H9 (cell line): ENCODE data around the gene ABR. TPM values are rescaled to one million over a fixed set of nuclear protein-coding genes. Genes with fewer than 3 reads are reported as not detected.
A peak's percentile ranks its signal among the peaks of the same experiment; 100 is the strongest.

Source experiments
- DNase-seq: peaks from one replicate; pipeline ENCODE4 v3.0.0-alpha.2; 2017
- H2AFZ ChIP-seq: one replicate; pipeline ENCODE4 v1.6.1; 2013; ENCODE audit warnings: mild to moderate bottlenecking, low read length, control low read depth, moderate library complexity
- H2AK5ac ChIP-seq: 2 replicates; pipeline ENCODE4 v1.6.1; 2013; ENCODE audit warnings: low read length, control low read depth, mixed read lengths; ENCODE audit not compliant: insufficient read length
- H2BK120ac ChIP-seq: one replicate; pipeline ENCODE4 v1.6.1; 2013; ENCODE audit warnings: low read depth, mild to moderate bottlenecking, low read length, control low read depth, inconsistent platforms; ENCODE audit not compliant: poor library complexity, severe bottlenecking
- H2BK12ac ChIP-seq: 2 replicates; pipeline ENCODE4 v1.6.1; 2013; ENCODE audit warnings: low read length, control low read depth, mixed read lengths, low read depth; ENCODE audit not compliant: insufficient read length
- H2BK15ac ChIP-seq: 2 replicates; pipeline ENCODE4 v1.6.1; 2013; ENCODE audit warnings: low read depth, low read length, control low read depth
- H2BK20ac ChIP-seq: one replicate; pipeline ENCODE4 v1.6.1; 2013; ENCODE audit warnings: low read depth, mild to moderate bottlenecking, low read length, control low read depth, inconsistent platforms; ENCODE audit not compliant: poor library complexity, severe bottlenecking
- H2BK5ac ChIP-seq: 2 replicates; pipeline ENCODE4 v1.6.1; 2013; ENCODE audit warnings: low read length, control low read depth, mixed read lengths; ENCODE audit not compliant: insufficient read length
- H3K14ac ChIP-seq: 2 replicates; pipeline ENCODE4 v1.6.1; 2013; ENCODE audit warnings: low read length, control low read depth; ENCODE audit not compliant: insufficient read depth
- H3K18ac ChIP-seq: 2 replicates; pipeline ENCODE4 v1.6.1; 2013; ENCODE audit warnings: low read depth, mild to moderate bottlenecking, mixed read lengths, low read length, control low read depth; ENCODE audit not compliant: insufficient read length
- H3K23ac ChIP-seq: 2 replicates; pipeline ENCODE4 v1.6.1; 2013; ENCODE audit warnings: low read length, control low read depth, mixed read lengths, low read depth; ENCODE audit not compliant: insufficient read length
- H3K23me2 ChIP-seq: 2 replicates; pipeline ENCODE4 v1.6.1; 2013; ENCODE audit warnings: low read depth, mild to moderate bottlenecking, mixed read lengths, low read length, control low read depth; ENCODE audit not compliant: insufficient read length, poor library complexity, severe bottlenecking
- H3K27ac ChIP-seq: 2 replicates; pipeline ENCODE4 v1.5.1; 2013; ENCODE audit warnings: low read length, control low read depth, mixed read lengths, low read depth; ENCODE audit not compliant: insufficient read length
- H3K27me3 ChIP-seq: 2 replicates; pipeline ENCODE4 v1.6.1; 2013; ENCODE audit warnings: low read length, control low read depth, inconsistent platforms; ENCODE audit not compliant: insufficient read depth
- H3K4ac ChIP-seq: 2 replicates; pipeline ENCODE4 v1.6.1; 2013; ENCODE audit warnings: low read depth, mild to moderate bottlenecking, control low read depth, inconsistent platforms, low read length, moderate library complexity
- H3K4me1 ChIP-seq: 2 replicates; pipeline ENCODE4 v1.6.1; 2013; ENCODE audit warnings: low read length, control low read depth, inconsistent platforms; ENCODE audit not compliant: insufficient read depth
- H3K4me2 ChIP-seq: 2 replicates; pipeline ENCODE4 v1.6.1; 2013; ENCODE audit warnings: low read length, control low read depth, mixed read lengths; ENCODE audit not compliant: insufficient read length, insufficient read depth
- H3K56ac ChIP-seq: 2 replicates; pipeline ENCODE4 v1.6.1; 2013; ENCODE audit warnings: low read depth, mild to moderate bottlenecking, mixed read lengths, low read length, control low read depth; ENCODE audit not compliant: insufficient read length
- H3K79me1 ChIP-seq: 2 replicates; pipeline ENCODE4 v1.6.1; 2013; ENCODE audit warnings: low read depth, mild to moderate bottlenecking, moderate library complexity, low read length, control low read depth, inconsistent platforms; ENCODE audit not compliant: insufficient read depth, poor library complexity, severe bottlenecking
- H3K79me2 ChIP-seq: 2 replicates; pipeline ENCODE4 v1.6.1; 2013; ENCODE audit warnings: low read length, control low read depth, inconsistent platforms; ENCODE audit not compliant: insufficient read depth
- H3K9ac ChIP-seq: 2 replicates; pipeline ENCODE4 v1.6.1; 2013; ENCODE audit warnings: low read length, control low read depth, mixed read lengths; ENCODE audit not compliant: insufficient read length; ENCODE audit errors: extremely low read depth
- H3K9me3 ChIP-seq: one replicate; pipeline ENCODE4 v1.6.1; 2013; ENCODE audit warnings: low read depth, low read length, inconsistent platforms; ENCODE audit not compliant: control insufficient read depth
- H3T11ph ChIP-seq: one replicate; pipeline ENCODE4 v1.6.1; 2013; ENCODE audit warnings: mild to moderate bottlenecking, low read length, control low read depth, inconsistent platforms
- H4K20me1 ChIP-seq: one replicate; pipeline ENCODE4 v1.6.1; 2013; ENCODE audit not compliant: control insufficient read depth, insufficient read length, insufficient read depth
- H4K5ac ChIP-seq: 2 replicates; pipeline ENCODE4 v1.6.1; 2013; ENCODE audit warnings: low read depth, mild to moderate bottlenecking, mixed read lengths, low read length, control low read depth; ENCODE audit not compliant: insufficient read length
- H4K8ac ChIP-seq: replicated peaks from 2 replicates; pipeline ENCODE4 v1.6.1; 2013; ENCODE audit warnings: low read length, control low read depth, mixed read lengths, low read depth; ENCODE audit not compliant: insufficient read length
- H4K91ac ChIP-seq: 2 replicates; pipeline ENCODE4 v1.6.1; 2013; ENCODE audit warnings: low read depth, mild to moderate bottlenecking, moderate library complexity, mixed read lengths, low read length, control low read depth; ENCODE audit not compliant: insufficient read length
- H3K27ac Mint-ChIP-seq, 3 experiments: 2 replicates in 2 of 3; 3 replicates in 1 of 3; pipeline ENCODE4 v1.8.0; 2020 to 2021; ENCODE audit warnings: mixed read lengths in 3 of 3, mild to moderate bottlenecking in 1 of 3, moderate library complexity in 1 of 3
- H3K27me3 Mint-ChIP-seq: 2 replicates; pipeline ENCODE4 v1.8.0; 2021; ENCODE audit warnings: low read depth, mild to moderate bottlenecking, moderate library complexity, mixed read lengths
- H3K36me3 Mint-ChIP-seq, 3 experiments: 2 replicates in 2 of 3; 3 replicates in 1 of 3; pipeline ENCODE4 v1.8.0; 2020 to 2021; ENCODE audit warnings: low read depth in 3 of 3, mixed read lengths in 3 of 3; ENCODE audit not compliant: insufficient read depth in 1 of 3
- H3K4me1 Mint-ChIP-seq, 2 experiments: 2 replicates each; pipeline ENCODE4 v1.8.0; 2020; ENCODE audit warnings: mixed read lengths in 2 of 2
- H3K4me3 Mint-ChIP-seq, 2 experiments: 2 replicates in 1 of 2; 3 replicates in 1 of 2; pipeline ENCODE4 v1.8.0; 2020 to 2021; ENCODE audit warnings: mild to moderate bottlenecking in 2 of 2, mixed read lengths in 2 of 2, moderate library complexity in 1 of 2
- H3K9me3 Mint-ChIP-seq, 2 experiments: 2 replicates in 1 of 2; 3 replicates in 1 of 2; pipeline ENCODE4 v1.8.0; 2020; ENCODE audit warnings: mild to moderate bottlenecking in 2 of 2, mixed read lengths in 2 of 2, moderate library complexity in 1 of 2
- WGBS: extraction: QIAGEN DNeasy Blood & Tissue Kit; methylation state at CpG from one replicate; pipeline ENCODE4 v1.1.7; 2013; ENCODE audit warnings: missing lambda C conversion rate, low lambda C conversion rate, mixed read lengths; ENCODE audit not compliant: insufficient read length; ENCODE audit errors: extremely low coverage; 5-methylcytosine and 5-hydroxymethylcytosine counted together
- total RNA-seq: library from RNA; stranded (reverse); gene quantifications from 2 replicates; pipeline ENCODE4 v1.2.1, GENCODE V29; 2021
- TF ChIP-seq, protein P1 (sequence below): fragments of 200-600 bp; sonication (generic); conservative IDR thresholded peaks from 3 replicates; pipeline ENCODE4 v1.8.0; 2021; ENCODE audit warnings: antibody characterized with exemption, mild to moderate bottlenecking

The ABR gene
- total RNA-seq, 1 experiment from 2014 or later: 34.7 TPM

DNA sequence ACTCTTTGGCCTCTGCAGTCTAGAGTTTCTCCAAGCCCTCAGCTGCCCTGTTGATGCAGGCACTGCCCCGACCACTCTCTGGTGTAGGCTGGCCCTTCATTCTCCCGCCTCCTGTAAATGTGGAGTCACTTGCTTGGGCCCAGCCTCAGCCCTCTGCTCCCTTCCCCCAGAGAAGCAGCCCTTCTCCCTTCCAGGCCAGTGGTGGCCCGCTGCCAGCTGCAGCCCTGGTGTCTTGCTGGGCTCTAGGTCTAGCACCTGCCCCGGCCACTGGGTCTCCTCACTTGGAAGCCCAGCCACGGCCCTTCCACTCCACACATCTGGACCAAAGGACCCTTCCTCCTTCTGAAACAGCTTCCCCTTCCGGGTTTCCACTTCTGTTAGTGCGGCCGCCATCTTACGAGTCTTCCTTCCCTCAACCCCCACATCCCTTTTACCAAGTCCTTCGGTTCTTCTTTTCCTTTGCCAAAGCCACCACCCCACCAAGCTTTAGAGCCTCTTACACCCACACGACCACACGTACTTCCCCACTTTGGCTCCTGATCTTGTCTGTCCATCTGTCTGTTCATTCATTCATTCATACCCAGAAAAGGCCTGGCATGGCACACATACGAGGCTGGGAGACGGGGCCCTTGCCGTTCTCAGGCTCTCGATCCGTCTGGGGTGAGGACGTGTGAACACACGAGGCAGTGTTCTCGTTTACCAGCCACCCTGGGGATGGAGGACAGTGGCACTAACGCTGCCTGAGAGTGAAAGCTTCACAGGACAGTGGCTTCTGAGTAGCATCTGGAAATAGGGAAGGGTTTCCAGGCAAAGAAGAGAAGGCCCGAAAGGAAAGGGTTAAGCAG lies 68.0 kb downstream of the ABR start:
- Histone ChIP-seq H3K23ac (no peak overlapping the region), H3T11ph (no peak overlapping the region), H3K23me2 (peaks cover 4% of the 10 kb centered on the region), H4K5ac (no peak overlapping the region), H4K20me1 (no peaks in the 10 kb centered on the region), H2BK120ac (no peak overlapping the region), H3K14ac (no peak overlapping the region; the same call in 1 of the 2 replicates), H2BK5ac (no peak overlapping the region), H3K4ac (no peak overlapping the region), H3K27me3 (no peaks in the 10 kb centered on the region; the same call in 1 of the 2 replicates), H3K9me3 (no peaks in the 10 kb centered on the region), H3K18ac (no peak overlapping the region), H2AK5ac (no peak overlapping the region), H3K56ac (no peak overlapping the region), H3K9ac (no peak overlapping the region), H3K79me1 (no peaks in the 10 kb centered on the region), H2BK15ac (no peak overlapping the region), H3K4me2 (no peak overlapping the region), H3K79me2 (no peaks in the 10 kb centered on the region), H3K27ac (no peak overlapping the region), H2AFZ (no peak overlapping the region), H3K4me1 (peaks cover 5% of the 10 kb centered on the region; the same call in 1 of the 2 replicates), H4K91ac (no peak overlapping the region), H2BK12ac (no peak overlapping the region), H2BK20ac (no peak overlapping the region), H4K8ac (no peak overlapping the region)
- H3K9me3 Mint-ChIP-seq: no peaks in the 10 kb centered on the region; a peak in 1 of 5 replicates
- peaks cover 34 to 48% of the 10 kb centered on the region in 2 experiments for H3K4me1 Mint-ChIP-seq
- H3K27me3 Mint-ChIP-seq: peaks cover 52% of the 10 kb centered on the region
- peak overlapping the region in 2 of 3 experiments; percentile 37 to 68; a peak in 4 of 7 replicates for H3K27ac Mint-ChIP-seq
- 0 out of 5 replicates have a peak overlapping the region, but pooled peaks of 1 of the 2 experiments have one; percentile 36 for H3K4me3 Mint-ChIP-seq
- peaks cover 0 to 2% (median 0%) of the 10 kb centered on the region in 3 experiments; a peak in 3 of 7 replicates for H3K36me3 Mint-ChIP-seq
- WGBS: no CpG with 5 or more reads among the region's 22 CpGs
- DNase-seq: no peak
- TF ChIP-seq, protein P1, sequence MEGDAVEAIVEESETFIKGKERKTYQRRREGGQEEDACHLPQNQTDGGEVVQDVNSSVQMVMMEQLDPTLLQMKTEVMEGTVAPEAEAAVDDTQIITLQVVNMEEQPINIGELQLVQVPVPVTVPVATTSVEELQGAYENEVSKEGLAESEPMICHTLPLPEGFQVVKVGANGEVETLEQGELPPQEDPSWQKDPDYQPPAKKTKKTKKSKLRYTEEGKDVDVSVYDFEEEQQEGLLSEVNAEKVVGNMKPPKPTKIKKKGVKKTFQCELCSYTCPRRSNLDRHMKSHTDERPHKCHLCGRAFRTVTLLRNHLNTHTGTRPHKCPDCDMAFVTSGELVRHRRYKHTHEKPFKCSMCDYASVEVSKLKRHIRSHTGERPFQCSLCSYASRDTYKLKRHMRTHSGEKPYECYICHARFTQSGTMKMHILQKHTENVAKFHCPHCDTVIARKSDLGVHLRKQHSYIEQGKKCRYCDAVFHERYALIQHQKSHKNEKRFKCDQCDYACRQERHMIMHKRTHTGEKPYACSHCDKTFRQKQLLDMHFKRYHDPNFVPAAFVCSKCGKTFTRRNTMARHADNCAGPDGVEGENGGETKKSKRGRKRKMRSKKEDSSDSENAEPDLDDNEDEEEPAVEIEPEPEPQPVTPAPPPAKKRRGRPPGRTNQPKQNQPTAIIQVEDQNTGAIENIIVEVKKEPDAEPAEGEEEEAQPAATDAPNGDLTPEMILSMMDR: no peak
